NCI-H345 treated with DMSO at 0.1 percent for 48 hours (cell line): ENCODE results near the gene FAM107B.
"Not testable (repeated sequence)": the region's sequence is repeated elsewhere in the genome, so short reads cannot be mapped to it uniquely, and the experiment has no call there.

Experiments used
- DNase-seq: peaks from one replicate; lab custom pipeline; 2025; ENCODE audit not compliant: unreplicated experiment; lab: John Stamatoyannopoulos, UW

FAM107B gene

DNA sequence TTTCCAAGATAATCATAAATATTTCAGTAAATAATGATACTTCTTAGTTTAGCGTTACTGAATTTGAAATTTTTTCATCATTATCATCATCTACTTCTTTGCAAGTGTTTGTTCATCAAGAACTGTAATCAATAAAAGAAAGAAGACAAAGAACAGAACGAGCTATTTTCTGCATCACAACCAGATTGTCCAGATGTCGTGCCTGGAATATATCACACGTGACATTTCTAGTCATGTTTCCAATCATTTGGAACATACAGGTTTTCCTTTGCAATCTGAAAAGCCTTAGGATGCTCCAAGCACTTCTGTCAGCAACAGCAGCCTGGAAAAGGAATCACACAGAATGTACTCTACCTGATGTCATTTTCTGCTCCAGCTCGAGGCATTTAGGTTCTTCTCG, 107.4 kb downstream of the FAM107B start:
- DNase-seq: no peak

DNA sequence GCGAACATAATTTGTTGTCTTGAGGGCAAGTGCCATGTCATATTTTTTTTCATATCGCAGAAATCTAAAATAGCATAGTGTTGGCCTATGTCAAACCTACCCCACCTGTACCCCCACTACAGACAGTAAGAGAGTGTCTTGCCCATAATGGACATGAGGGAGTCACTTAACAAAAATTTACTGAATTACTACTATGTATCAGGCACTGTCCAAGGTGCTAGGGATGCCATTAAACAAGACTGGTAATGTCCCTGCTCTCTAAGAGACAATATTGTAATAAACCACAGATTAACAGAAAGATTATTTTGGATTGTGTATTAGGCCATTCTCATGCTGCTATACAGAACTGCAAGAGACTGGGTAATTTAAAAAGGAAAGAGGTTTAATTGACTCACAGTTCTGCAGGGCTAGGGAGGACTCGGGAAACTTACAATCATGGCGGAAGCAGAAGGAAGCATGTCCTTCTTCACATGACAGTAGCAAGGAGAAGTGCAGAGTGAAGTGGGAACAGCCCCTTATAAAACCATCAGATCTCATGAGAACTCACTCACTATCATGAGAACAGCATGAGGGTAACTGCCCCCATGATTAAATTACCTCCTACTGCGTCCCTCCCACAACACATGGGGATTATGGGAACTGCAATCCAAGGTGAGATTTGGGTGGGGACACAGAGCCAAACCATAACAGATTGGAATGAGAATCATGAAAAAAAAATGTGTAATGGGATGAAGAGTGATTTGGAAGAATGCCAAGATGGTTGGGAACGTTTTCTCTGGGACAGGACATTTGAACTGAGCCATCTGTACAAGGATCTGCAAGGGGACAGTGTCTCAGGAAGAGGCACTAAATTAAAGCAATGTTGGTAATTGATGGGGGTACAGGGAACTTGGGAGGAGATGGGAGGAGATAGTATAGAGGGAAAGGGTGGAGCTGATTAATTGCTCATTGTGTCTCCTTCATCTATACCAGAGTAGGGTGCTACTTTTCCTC, 108.5 kb downstream of the FAM107B start:
- DNase-seq: no peak

DNA sequence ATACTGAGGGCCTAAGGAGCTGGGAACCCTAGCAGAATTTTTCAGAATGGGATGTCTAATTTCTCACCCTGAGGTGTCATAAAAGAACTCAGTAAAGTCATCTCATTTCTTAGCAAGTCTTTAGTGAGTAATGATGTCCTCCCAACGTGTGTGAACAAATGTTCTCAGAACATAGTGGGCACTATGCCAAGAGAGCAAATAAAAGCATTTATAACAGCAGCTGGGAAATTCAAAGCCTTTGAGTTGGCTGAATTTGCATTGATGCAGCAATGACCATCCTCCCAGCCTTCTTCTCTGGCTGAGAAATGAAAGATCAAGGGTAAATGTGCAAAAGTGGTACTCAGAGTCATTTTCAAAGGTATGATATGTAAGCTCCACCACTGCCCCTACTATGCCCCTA, 109.4 kb downstream of the FAM107B start:
- peak; percentile 61 for DNase-seq

DNA sequence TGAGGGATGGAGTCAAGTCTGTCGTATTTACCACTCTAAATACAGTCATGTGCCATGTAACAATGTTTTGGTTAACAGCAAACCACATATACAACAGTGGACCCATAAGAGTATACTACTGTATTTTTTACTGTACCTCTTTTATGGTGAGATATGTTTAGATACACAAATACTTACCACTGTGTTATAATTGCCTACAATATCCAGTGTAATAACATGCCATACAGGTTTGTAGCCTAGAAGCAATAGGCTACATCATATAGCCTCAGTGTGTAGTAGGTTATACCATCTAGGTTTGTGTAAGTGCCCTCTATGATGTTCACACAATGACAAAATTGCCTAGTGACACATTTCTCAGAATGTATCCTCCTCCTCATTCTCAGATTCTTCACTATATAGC, 110.4 kb downstream of the FAM107B start:
- DNase-seq: no peak

DNA sequence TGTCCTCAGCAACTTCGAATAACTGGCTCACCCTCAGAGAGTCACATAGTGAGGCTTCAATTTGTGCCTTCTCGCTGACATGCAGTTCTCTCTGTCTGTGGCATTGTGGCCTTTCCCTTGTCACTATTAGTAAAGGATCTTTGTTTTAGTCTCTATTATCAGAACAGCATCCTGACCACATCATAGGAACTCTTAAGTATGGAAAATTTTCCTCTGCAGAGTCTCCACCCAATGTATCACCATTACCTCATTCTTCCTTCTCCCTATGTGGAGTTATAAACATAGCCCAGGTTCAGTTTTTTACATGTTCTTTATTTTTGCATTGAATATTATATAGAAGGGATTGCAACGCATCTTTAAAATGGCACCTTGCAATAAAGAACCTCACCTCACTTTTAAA, 112.9 kb downstream of the FAM107B start:
- DNase-seq: no peak

DNA sequence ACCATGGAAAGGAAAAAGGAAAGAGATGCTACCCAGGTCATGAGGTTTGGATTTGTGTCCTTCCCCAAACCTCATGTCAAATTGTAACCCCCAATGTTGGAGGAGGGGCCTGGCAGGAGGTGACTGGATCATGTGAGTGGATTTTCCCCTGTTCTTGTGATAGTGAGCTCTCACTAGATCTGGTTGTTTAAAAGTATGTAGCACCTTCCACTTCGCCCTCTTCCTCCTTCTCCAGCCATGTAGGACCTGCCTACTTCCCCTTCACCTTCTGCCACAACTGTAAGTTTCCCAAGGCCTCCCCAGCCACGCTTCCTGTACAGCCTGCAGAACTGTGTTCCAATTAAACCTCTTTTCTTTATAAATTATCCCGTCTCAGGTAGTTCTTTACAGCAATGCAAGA, 113.9 kb downstream of the FAM107B start:
- no peak for DNase-seq

DNA sequence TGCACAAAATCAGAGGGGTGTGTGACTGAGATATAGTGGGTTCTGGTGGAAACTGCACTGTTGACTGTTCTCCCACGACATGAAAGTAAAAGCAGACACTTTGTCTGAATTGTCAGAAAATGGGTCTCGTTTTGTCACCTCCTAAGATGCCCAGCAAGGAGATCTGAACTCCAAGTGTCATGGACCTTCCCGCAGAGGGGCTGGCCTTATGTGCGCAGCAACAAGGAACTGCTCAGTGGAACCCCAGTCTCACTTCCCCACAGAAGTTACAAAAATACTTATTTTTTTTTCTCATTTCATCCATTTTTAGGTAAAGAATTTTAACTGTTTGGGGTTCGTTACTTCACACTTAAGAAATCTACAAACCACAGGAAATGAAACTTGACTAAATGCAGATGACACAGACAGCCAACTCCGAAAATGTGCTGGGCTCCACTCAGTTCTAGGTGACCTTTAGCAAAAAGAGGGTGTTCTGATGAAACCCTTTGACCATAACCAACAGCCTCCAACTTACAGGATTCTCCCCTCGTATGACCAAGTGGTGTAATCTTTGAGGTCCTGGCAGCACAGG, 115.0 kb downstream of the FAM107B start:
- DNase-seq: no peak

DNA sequence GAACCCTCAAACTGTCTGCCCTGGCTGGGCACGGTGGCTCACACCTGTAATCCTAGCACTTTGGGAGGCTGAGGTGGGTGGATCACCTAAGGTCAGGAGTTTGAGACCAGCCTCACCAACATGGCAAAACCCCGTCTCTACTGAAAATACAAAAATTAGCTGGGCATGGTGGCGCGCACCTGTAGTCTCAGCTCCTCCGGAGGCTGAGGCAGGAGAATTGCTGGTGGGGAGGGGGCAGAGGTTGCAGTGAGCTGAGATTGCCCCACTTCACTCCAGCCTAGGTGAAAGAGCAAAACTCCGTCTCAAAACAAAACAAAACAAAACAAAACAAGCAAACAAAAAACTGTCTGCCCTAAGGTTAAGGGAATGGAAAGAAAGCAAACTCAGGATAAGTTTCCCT, 115.6 kb downstream of the FAM107B start:
- DNase-seq: not testable (repeated sequence)

DNA sequence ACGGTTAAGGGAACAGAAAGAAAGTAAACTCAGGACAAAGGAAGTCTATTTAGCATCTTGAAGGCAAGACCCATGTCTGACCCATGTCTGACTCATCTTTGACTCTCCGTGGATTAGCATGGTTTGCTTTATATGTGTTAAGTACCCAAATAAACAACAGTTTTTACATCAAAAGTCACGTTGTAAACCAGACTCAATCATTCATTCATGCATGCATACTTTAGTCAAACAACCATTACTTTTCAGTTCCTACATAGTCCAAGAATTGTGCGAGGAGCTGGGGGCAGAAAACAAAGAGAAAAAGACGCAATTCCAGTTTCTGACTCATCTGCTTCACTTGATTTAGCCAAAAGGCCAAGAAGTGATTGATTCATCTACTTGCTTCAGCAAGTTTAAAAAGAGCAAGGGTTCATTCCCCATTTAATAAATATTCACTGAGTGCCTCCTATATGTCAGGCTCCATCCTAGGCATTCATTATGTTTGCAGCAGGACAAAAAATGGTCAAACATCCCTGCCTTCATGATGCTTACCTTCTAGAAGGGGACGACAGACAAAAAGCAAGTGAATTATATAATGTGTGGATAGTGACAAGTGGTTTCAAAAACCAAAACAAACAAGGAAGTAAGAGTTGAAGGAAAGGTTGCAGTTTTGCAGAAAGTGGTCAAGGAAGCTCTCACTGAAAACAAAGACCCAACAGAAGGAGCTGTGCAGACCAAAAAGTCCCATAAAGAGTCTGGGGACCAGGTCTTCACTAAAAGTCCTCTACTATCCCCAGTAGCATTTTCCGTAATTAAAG, 116.2 kb downstream of the FAM107B start:
- DNase-seq: no peak

DNA sequence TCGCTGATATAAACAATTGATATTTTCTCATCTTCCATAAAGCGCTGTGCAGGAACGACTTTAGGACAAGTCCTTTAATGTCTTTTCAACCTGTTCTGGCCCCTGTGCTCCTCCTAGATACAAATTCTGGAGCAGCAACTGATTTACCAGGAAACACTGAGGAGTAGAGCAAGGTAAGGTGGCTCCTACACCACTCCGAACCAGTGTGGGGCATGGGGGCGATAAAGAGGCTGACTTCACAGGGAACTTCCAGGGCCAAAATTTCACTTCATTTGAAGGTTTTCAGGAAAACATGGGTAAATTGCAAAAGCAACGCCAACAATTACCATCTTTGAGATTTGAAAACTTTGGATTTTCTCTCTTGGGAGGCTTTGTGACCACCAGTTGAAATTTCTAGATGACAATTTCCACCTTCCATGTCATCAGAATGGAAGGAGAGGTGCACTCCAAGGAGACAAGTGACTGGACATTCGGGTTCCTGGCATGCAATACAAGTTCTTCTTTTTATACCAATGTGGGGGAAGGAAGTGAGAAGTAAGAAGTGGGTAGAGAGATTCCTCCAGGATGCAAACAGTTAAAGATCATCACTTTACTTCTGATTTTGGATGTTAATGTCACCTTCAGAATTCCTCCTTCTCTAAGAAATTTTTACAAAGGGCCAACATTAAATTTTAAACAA, 118.5 kb downstream of the FAM107B start:
- DNase-seq: no peak

DNA sequence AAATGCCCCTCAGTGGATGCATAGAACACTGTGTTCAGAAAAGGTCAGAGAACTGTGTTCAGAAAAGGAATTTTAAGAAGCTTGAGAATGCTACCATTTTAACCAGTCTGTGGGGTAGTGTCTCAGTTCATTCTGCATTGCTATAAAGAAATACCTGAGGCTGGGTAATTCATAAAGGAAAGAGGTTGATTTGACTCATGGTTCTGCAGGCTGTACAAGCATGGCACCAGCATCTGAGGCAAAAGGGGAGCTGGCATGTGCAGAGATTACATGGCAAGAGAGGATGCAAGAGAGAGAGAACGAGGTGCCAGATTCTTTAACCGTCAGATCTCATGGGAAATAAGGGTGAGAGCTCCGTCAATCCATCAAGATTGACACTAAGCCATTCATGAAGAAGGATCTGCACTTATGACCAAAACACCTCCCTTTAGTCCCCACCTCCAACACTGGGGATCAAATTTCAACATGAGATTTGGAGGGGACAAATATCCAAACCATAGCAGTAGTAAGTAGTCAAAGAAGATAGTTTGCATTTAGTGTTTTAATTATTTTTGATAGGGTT, 119.8 kb downstream of the FAM107B start:
- DNase-seq: no peak

DNA sequence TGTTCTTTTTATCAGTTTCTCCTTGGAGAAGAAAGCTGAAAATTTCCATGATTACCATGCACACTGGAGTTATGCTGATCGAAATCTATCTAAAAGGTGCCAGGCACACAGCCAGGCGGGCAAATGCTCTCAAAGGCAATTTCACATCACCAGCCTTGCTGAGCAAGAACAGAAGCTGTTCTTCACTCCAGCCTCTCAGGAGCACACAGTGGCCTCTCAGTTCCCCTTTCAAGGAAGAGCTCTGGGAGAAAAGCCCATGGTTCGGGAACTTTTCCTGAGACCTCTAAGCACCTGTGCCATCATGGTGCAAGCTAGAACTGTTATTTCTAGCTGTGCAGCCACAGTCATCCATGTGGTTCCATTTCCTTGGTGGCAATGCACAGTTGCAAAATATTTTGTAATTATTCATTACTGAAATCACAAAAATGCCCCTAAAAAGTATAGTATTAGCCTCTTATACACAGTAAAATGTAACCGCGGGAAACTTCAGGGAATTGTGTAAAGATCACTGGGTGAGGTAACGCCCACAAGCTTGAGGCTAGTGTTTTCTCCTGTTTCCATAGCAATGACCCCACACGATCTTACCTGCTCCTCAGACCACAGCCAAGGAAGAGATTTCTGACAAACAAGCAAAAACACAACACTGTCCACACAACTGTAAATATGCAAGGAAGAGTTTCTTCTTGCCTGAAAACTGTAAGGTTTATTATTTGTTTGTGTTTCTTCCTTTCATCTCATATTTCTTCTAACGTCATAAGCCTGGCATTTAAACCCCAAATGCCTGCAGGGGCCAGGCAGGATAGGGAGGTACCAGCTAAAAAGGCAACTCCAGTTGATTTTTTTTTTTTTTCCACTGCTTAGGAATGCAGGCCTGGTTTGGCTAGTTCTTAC, 121.2 kb downstream of the FAM107B start:
- no peak for DNase-seq

DNA sequence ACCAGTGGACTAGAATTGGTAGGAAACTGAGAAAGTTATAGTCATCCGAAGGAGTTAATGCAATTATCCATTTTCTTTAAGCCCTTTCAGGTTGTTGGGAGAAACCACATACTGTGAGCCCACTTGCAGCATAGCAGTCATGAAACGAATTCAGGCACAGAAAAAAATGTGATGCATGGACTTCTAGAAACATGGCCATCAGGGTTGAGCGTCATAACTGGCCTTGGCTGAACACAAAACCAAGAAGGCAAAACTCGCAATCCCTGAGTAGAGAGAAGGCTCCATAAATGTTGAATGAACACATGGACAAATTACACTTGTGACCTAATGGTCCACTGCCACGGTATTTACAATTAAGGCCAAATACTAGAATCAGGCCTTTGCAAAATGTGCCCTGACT, 121.9 kb downstream of the FAM107B start:
- DNase-seq: no peak

DNA sequence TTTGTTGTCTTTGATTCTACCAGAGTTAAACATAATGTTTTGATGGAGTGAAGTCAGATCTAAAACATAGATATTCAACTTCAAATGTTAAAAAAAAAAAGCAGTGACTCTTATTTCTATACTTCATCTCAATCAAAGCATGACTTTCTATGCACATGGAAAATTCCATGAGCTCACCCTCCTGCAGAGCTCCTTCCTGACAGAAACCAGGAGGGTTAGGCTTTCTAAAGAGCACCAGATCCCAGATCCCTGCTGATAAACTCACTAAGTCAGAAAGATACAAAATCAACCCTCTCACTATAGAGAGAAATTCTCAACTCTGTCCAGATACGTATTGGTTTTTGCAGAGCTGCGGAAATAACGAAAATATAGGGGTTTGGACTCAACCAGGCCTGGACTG, 122.6 kb downstream of the FAM107B start:
- DNase-seq: no peak

DNA sequence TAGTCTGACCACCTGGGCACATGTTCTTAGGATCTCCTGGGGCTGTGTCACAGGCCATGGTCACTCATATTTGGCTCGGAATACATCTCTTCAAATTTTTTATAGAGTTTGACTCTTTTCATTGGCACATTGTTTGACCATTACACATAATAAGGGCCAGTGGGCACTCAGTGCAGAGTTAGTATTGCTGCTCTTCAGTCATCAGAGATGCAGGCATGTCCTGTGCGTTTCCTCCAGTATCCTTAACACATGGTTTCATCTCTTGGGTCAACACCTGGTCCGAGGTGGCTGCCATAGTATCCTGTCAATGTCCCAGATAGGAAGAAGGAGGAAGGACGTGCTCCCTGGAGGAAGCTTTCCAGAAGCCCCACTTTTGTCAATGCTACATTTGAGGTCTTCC, 125.0 kb downstream of the FAM107B start:
- DNase-seq: no peak

DNA sequence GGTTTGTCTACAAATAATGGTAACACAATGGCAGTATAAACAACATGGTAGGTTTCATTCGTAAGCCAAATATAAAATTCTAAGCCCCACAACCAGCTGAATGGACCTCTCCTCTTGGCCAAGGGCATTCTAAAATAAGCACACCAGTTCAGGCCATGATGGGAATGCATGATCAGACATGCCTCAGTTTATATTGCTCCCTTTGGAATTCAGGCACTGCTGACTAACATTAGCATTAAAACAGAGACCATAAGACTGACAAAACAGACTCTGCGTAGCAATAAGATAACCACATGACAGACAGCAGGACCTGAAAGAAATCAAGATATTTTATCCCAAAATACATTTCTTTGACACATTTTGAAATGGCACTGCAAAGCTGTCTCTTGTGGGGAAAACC, 125.8 kb downstream of the FAM107B start:
- peak; percentile 30 for DNase-seq

DNA sequence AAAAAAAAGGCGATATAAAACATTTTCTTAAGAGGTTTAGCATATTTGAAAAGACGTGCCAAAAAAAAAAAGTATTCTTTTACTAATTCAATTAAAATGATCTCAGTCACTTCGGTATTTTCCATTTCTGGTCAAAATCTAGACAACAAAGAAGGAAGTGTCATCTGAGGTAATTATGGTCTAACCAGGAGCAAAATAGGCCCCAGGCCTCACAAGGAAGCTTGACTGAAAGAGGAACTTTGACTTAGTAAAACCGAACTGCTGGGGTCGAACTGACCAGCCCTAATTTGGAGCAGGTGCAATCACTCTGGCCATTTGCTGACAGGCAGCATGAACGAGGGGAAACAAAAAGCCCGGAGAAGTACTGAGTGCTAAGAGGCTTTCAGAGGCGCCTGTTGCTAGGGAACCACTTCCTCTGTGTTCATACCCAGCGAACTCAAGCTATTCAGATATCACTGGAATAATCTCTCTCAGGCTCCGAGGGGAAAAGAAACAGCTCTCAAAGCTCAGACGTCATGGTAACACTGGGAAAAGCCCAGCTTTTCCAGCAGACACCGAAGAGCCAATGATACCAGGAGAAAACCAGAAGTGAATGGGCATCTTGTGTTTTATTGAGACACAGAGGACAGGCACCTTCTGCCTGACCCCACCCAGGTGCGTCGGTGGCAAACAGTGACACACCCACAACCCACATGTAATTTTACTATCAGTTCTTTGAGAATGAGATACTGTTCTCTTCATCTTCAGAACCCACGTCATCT, 126.5 kb downstream of the FAM107B start:
- peak; percentile 74 for DNase-seq

DNA sequence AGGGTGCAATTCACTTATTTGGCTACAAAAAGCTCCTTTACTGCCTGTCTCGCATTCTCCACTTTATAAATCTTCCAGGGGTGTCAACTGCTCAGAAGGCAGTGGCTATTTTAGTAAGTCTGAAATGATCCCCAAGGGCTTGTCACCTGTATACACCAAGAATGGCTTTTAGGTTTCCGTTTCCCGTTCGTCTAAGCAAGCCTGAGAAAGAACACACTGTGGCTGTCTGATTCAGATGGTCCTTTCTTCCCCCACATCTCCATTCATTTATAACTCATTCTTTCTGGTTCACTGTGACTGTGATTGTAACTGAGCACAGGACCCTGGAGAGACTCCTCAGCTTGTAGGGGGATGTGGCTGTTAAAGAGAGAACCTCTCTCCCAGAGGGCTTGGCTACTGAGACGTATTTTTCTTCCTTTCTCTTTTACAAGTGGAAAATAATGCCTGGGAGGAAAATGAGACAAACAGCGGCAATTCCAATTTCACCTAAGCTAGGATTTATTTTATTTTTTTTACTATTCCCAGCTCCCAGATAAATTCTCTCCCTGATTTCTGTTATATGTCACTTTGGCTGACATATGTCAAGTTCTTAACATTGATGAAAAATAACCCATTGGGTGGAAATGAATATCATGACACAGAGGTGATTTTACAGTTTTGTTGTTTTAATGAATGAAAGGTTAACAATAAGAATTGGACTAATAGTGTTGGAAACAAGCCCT, 129.3 kb downstream of the FAM107B start:
- no peak for DNase-seq
